Measurements from ENCODE around the gene RAB3B.
"Not testable (repeated sequence)": the region's sequence is repeated elsewhere in the genome, so short reads cannot be mapped to it uniquely, and the experiment has no call there.

The RAB3B gene

GRCh38 chr1:51990478-51990965 lies at the start of gene RAB3B:
Gene RAB3B (minus strand): TSS chr1:51990700. CDS start chr1:51977117, 13,583 bp downstream.
- Mint-ChIP-seq H3K27me3 (ENCODE audit: low read depth) (peaks cover 47% of the 10 kb centered on the region), H3K27ac (no peak within 1 kb of the TSS), H3K36me3 (ENCODE audit: low read depth) (no peaks in the 10 kb centered on the region), H3K9me3 (no peaks in the 10 kb centered on the region), H3K4me1 (ENCODE audit: low read depth) (peaks cover 8% of the 10 kb centered on the region), H3K4me3 (peak within 1 kb of the TSS; percentile 77)
- DNase-seq (ENCODE audit: low spot score), result peak; percentile 66

GRCh38 chr1:52037909-52038308 lies 47.4 kb upstream of the RAB3B start:
- H3K27ac Mint-ChIP-seq, result no peak overlapping the region
- no peaks in the 10 kb centered on the region for H3K27me3 Mint-ChIP-seq (ENCODE audit: low read depth)
- peaks cover 5% of the 10 kb centered on the region for H3K4me1 Mint-ChIP-seq (ENCODE audit: low read depth)
- peaks cover 19% of the 10 kb centered on the region for H3K36me3 Mint-ChIP-seq (ENCODE audit: low read depth)
- H3K4me3 Mint-ChIP-seq, result no peak overlapping the region
- no peaks in the 10 kb centered on the region for H3K9me3 Mint-ChIP-seq
- DNase-seq (ENCODE audit: low spot score), result no peak

GRCh38 chr1:52037402-52037814 lies 46.9 kb upstream of the RAB3B start:
- H3K27ac Mint-ChIP-seq, result no peak overlapping the region

GRCh38 chr1:52034050-52034384 lies 43.5 kb upstream of the RAB3B start:
- no peaks in the 10 kb centered on the region for H3K9me3 Mint-ChIP-seq
- DNase-seq (ENCODE audit: low spot score), result no peak
- H3K36me3 Mint-ChIP-seq (ENCODE audit: low read depth), result peaks cover 31% of the 10 kb centered on the region
- H3K27ac Mint-ChIP-seq, result peak overlapping the region; percentile 92
- peaks cover 27% of the 10 kb centered on the region for H3K4me1 Mint-ChIP-seq (ENCODE audit: low read depth)
- no peaks in the 10 kb centered on the region for H3K27me3 Mint-ChIP-seq (ENCODE audit: low read depth)
- peak overlapping the region; percentile 90 for H3K4me3 Mint-ChIP-seq

More at GRCh38 chr1:52037402-52037814, 46.9 kb upstream of the RAB3B start:
- Mint-ChIP-seq H3K27me3 (ENCODE audit: low read depth) (no peaks in the 10 kb centered on the region), H3K9me3 (no peaks in the 10 kb centered on the region), H3K4me3 (no peak overlapping the region), H3K4me1 (ENCODE audit: low read depth) (peaks cover 7% of the 10 kb centered on the region), H3K36me3 (ENCODE audit: low read depth) (peaks cover 23% of the 10 kb centered on the region)
- DNase-seq (ENCODE audit: low spot score), result no peak

GRCh38 chr1:52033190-52034049 lies 42.9 kb upstream of the RAB3B start, which contains the start of gene KTI12:
Gene KTI12 (minus strand): TSS chr1:52033810. CDS start chr1:52033761, 49 bp downstream.
- peaks cover 31% of the 10 kb centered on the region for H3K36me3 Mint-ChIP-seq (ENCODE audit: low read depth)
- H3K27me3 Mint-ChIP-seq (ENCODE audit: low read depth), result no peaks in the 10 kb centered on the region
- peak within 1 kb of the TSS; percentile 92 for H3K27ac Mint-ChIP-seq
- H3K4me3 Mint-ChIP-seq, result peak within 1 kb of the TSS; percentile 90
- no peaks in the 10 kb centered on the region for H3K9me3 Mint-ChIP-seq
- peak; percentile 83 for DNase-seq (ENCODE audit: low spot score)
- peaks cover 27% of the 10 kb centered on the region for H3K4me1 Mint-ChIP-seq (ENCODE audit: low read depth)

GRCh38 chr1:52032785-52033131 lies 42.3 kb upstream of the RAB3B start:
- Mint-ChIP-seq H3K36me3 (ENCODE audit: low read depth) (peaks cover 27% of the 10 kb centered on the region), H3K27ac (peak overlapping the region; percentile 92), H3K27me3 (ENCODE audit: low read depth) (no peaks in the 10 kb centered on the region), H3K9me3 (no peaks in the 10 kb centered on the region), H3K4me1 (ENCODE audit: low read depth) (peaks cover 27% of the 10 kb centered on the region), H3K4me3 (peak overlapping the region; percentile 90)
- DNase-seq (ENCODE audit: low spot score), result peak; percentile 14

- DNase-seq (ENCODE audit: low spot score), result no peak
- peaks cover 27% of the 10 kb centered on the region for H3K4me1 Mint-ChIP-seq (ENCODE audit: low read depth)
- no peaks in the 10 kb centered on the region for H3K9me3 Mint-ChIP-seq
- no peaks in the 10 kb centered on the region for H3K27me3 Mint-ChIP-seq (ENCODE audit: low read depth)
- peaks cover 26% of the 10 kb centered on the region for H3K36me3 Mint-ChIP-seq (ENCODE audit: low read depth)
- peak overlapping the region; percentile 90 for H3K4me3 Mint-ChIP-seq
- H3K27ac Mint-ChIP-seq, result peak overlapping the region; percentile 92
These were observed 41.8 kb upstream of the RAB3B start for GRCh38 chr1:52032124-52032784.

GRCh38 chr1:52028839-52029238 lies 38.3 kb upstream of the RAB3B start:
- H3K4me3 Mint-ChIP-seq; H3K9me3 Mint-ChIP-seq; DNase-seq (ENCODE audit: low spot score); H3K27me3 Mint-ChIP-seq (ENCODE audit: low read depth); H3K27ac Mint-ChIP-seq: not testable (repeated sequence)
- Mint-ChIP-seq H3K36me3 (ENCODE audit: low read depth) (peaks cover 30% of the 10 kb centered on the region), H3K4me1 (ENCODE audit: low read depth) (peaks cover 24% of the 10 kb centered on the region)

- no peaks in the 10 kb centered on the region for H3K9me3 Mint-ChIP-seq
These were observed 37.8 kb upstream of the RAB3B start for GRCh38 chr1:52028328-52028727.

GRCh38 chr1:52026278-52026677 lies 35.8 kb upstream of the RAB3B start:
- no peak overlapping the region for H3K27ac Mint-ChIP-seq
- H3K9me3 Mint-ChIP-seq, result no peaks in the 10 kb centered on the region
- peaks cover 9% of the 10 kb centered on the region for H3K4me1 Mint-ChIP-seq (ENCODE audit: low read depth)
- H3K27me3 Mint-ChIP-seq (ENCODE audit: low read depth), result no peaks in the 10 kb centered on the region
- H3K4me3 Mint-ChIP-seq, result no peak overlapping the region
- peaks cover 34% of the 10 kb centered on the region for H3K36me3 Mint-ChIP-seq (ENCODE audit: low read depth)
- no peak for DNase-seq (ENCODE audit: low spot score)

More at GRCh38 chr1:52028328-52028727, 37.8 kb upstream of the RAB3B start:
- Mint-ChIP-seq H3K4me3 (no peak overlapping the region), H3K27ac (no peak overlapping the region), H3K4me1 (ENCODE audit: low read depth) (peaks cover 22% of the 10 kb centered on the region), H3K36me3 (ENCODE audit: low read depth) (peaks cover 34% of the 10 kb centered on the region), H3K27me3 (ENCODE audit: low read depth) (no peaks in the 10 kb centered on the region)
- no peak for DNase-seq (ENCODE audit: low spot score)

- no peak for DNase-seq (ENCODE audit: low spot score)
- Mint-ChIP-seq H3K27ac (no peak overlapping the region), H3K9me3 (no peaks in the 10 kb centered on the region), H3K36me3 (ENCODE audit: low read depth) (peaks cover 34% of the 10 kb centered on the region), H3K4me1 (ENCODE audit: low read depth) (no peaks in the 10 kb centered on the region), H3K4me3 (no peak overlapping the region), H3K27me3 (ENCODE audit: low read depth) (no peaks in the 10 kb centered on the region)
These were observed 31.6 kb upstream of the RAB3B start for GRCh38 chr1:52022133-52022532.

GRCh38 chr1:52008071-52008809 lies 17.7 kb upstream of the RAB3B start:
- Mint-ChIP-seq H3K27ac (no peak overlapping the region), H3K9me3 (no peaks in the 10 kb centered on the region), H3K36me3 (ENCODE audit: low read depth) (no peaks in the 10 kb centered on the region), H3K4me1 (ENCODE audit: low read depth) (no peaks in the 10 kb centered on the region), H3K27me3 (ENCODE audit: low read depth) (peaks cover 25% of the 10 kb centered on the region), H3K4me3 (no peak overlapping the region)
- no peak for DNase-seq (ENCODE audit: low spot score)

- no peak overlapping the region for H3K27ac Mint-ChIP-seq
- no peaks in the 10 kb centered on the region for H3K4me1 Mint-ChIP-seq (ENCODE audit: low read depth)
- DNase-seq (ENCODE audit: low spot score), result no peak
- H3K9me3 Mint-ChIP-seq, result no peaks in the 10 kb centered on the region
- peaks cover 25% of the 10 kb centered on the region for H3K27me3 Mint-ChIP-seq (ENCODE audit: low read depth)
- H3K4me3 Mint-ChIP-seq, result no peak overlapping the region
- H3K36me3 Mint-ChIP-seq (ENCODE audit: low read depth), result no peaks in the 10 kb centered on the region
These were observed 16.9 kb upstream of the RAB3B start for GRCh38 chr1:52007215-52008002.
